Glutamatergic neuron (in vitro differentiated cells): ENCODE results near the gene KCNMB2. TPM values are rescaled to one million over a fixed set of nuclear protein-coding genes. Genes with fewer than 3 reads are reported as not detected.

ENCODE experiments used
- DNase-seq: peaks from one replicate; pipeline ENCODE4 v3.0.0; 2022
- H3K27ac Mint-ChIP-seq: one replicate; pipeline ENCODE4 v1.8.0; 2020; ENCODE audit warnings: mild to moderate bottlenecking, mixed read lengths, inconsistent platforms; ENCODE audit not compliant: unreplicated experiment
- H3K27me3 Mint-ChIP-seq: one replicate; pipeline ENCODE4 v1.8.0; 2020; ENCODE audit warnings: mild to moderate bottlenecking, moderate library complexity, mixed read lengths, inconsistent platforms; ENCODE audit not compliant: unreplicated experiment
- H3K36me3 Mint-ChIP-seq: one replicate; pipeline ENCODE4 v1.8.0; 2020; ENCODE audit warnings: mild to moderate bottlenecking, mixed read lengths, inconsistent platforms; ENCODE audit not compliant: unreplicated experiment
- H3K4me1 Mint-ChIP-seq: one replicate; pipeline ENCODE4 v1.8.0; 2020; ENCODE audit warnings: mild to moderate bottlenecking, low read depth, mixed read lengths, inconsistent platforms; ENCODE audit not compliant: unreplicated experiment
- H3K4me3 Mint-ChIP-seq: one replicate; pipeline ENCODE4 v1.8.0; 2020; ENCODE audit warnings: mild to moderate bottlenecking, mixed read lengths, inconsistent platforms; ENCODE audit not compliant: unreplicated experiment
- H3K9me3 Mint-ChIP-seq: one replicate; pipeline ENCODE4 v1.8.0; 2020; ENCODE audit warnings: mild to moderate bottlenecking, moderate library complexity, mixed read lengths, inconsistent platforms; ENCODE audit not compliant: unreplicated experiment
- CTCF ChIP-seq: fragments of 200-600 bp; sonication (generic); IDR thresholded peaks from one replicate; pipeline ENCODE4 v1.5.0; 2021; ENCODE audit not compliant: partially characterized antibody, unreplicated experiment
- total RNA-seq: library from RNA; stranded (reverse); fragmentation: NEBNext Ultra II Directional; extraction: Animal tissue kit (Norgen Biotek cat#: 25700); gene quantifications from one replicate; pipeline ENCODE4 v1.2.1, GENCODE V29; 2021; ENCODE audit not compliant: unreplicated experiment

The KCNMB2 gene
- total RNA-seq, 1 donor from 2014 or later = 0.47 TPM

DNA sequence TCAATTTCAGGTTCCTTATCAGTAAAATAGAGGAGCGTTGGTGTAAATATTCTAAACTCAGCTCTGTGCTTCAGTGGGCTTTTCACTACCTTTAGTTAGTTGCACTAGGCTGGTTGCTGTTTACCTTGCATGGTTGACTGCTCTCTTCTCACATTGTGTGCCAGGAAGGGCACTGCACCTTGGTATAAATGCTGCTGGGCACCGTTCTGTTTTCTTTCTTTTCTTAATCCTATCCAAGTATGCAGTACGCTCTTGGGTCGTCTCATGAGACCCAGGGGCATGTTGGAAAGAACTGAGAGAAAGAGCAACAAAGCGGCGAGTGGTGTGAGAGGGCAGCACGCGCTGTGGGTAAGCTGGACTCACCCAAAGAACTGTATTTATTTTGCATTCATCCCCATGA, 22.4 kb downstream of the KCNMB2 start:
- Mint-ChIP-seq H3K36me3 (no peaks in the 10 kb centered on the region), H3K27me3 (no peaks in the 10 kb centered on the region), H3K9me3 (no peaks in the 10 kb centered on the region), H3K4me1 (peaks cover 5% of the 10 kb centered on the region), H3K4me3 (no peak overlapping the region), H3K27ac (no peak overlapping the region)
- TF ChIP-seq CTCF = no peak
- no peak for DNase-seq

GRCh38 chr3:178560759-178561158, 24.5 kb downstream of the KCNMB2 start:
- no peaks in the 10 kb centered on the region for H3K9me3 Mint-ChIP-seq
- H3K4me1 Mint-ChIP-seq = peaks cover 5% of the 10 kb centered on the region
- no peaks in the 10 kb centered on the region for H3K27me3 Mint-ChIP-seq
- H3K36me3 Mint-ChIP-seq = no peaks in the 10 kb centered on the region
- no peak overlapping the region for H3K27ac Mint-ChIP-seq
- DNase-seq = no peak
- no peak overlapping the region for H3K4me3 Mint-ChIP-seq
- no peak for TF ChIP-seq CTCF

- TF ChIP-seq CTCF = no peak
- Mint-ChIP-seq H3K27me3 (no peaks in the 10 kb centered on the region), H3K4me3 (no peak overlapping the region), H3K9me3 (no peaks in the 10 kb centered on the region), H3K27ac (no peak overlapping the region), H3K36me3 (no peaks in the 10 kb centered on the region), H3K4me1 (peaks cover 5% of the 10 kb centered on the region)
- no peak for DNase-seq
Measured at GRCh38 chr3:178561239-178561638, 25.0 kb downstream of the KCNMB2 start.

DNA sequence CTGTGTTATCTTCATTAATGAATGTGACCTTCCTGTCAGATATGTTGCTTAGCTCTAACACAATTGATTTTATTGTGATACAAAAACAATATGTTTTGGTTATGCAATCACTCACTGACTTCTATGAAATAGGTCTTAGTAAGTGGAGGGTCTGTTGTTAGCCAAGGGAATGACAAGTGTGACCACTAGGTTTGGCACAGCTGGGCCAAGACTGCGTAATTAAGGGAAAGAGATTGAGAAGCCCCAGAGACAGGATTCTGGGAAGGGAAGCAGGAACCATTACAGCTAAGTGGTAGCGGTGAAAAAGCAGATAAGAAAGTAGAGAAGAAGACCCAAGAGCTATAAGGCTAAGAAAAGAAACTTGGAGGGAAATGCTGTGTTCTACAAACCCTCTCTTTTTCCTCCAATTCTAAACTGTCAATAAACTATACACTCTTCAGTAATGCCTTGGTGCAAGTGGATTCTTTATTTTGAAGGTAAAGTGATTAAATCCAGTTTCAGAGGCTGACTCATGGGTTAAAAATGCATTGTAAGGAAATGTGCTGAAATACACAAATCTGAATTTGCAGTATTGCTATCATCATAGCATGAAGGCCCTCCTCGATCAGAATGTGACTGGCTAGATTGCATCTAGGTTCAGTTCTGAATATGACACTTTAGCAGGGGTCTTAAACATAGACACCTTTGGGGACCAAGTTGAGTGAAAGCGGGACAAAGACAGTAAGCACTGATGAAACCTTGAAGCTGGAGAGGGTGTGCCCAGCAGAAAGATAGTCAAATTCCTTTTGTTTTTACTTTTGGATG, 26.1 kb downstream of the KCNMB2 start:
- Mint-ChIP-seq H3K9me3 (no peaks in the 10 kb centered on the region), H3K36me3 (no peaks in the 10 kb centered on the region), H3K27me3 (no peaks in the 10 kb centered on the region), H3K27ac (no peak overlapping the region), H3K4me1 (peaks cover 5% of the 10 kb centered on the region), H3K4me3 (no peak overlapping the region)
- DNase-seq = no peak
- TF ChIP-seq CTCF = no peak

- Mint-ChIP-seq H3K4me3 (no peak overlapping the region), H3K36me3 (no peaks in the 10 kb centered on the region), H3K27ac (no peak overlapping the region), H3K4me1 (peaks cover 5% of the 10 kb centered on the region), H3K9me3 (no peaks in the 10 kb centered on the region), H3K27me3 (no peaks in the 10 kb centered on the region)
- no peak for TF ChIP-seq CTCF
- DNase-seq = no peak
Measured at GRCh38 chr3:178562947-178563232, 26.7 kb downstream of the KCNMB2 start.
